Esophagus (tissue), 2 donors: Measurements from ENCODE around the gene DTHD1. TPM values are rescaled to one million over a fixed set of nuclear protein-coding genes. Genes with fewer than 3 reads are reported as not detected.

Experiments used
- H3K27ac ChIP-seq, 2 donors: one replicate each; pipeline ENCODE4 v1.5.1; 2013; ENCODE audit warnings: low read depth in 2 of 2, mild to moderate bottlenecking in 2 of 2, inconsistent platforms in 1 of 2, low read length in 1 of 2, moderate library complexity in 1 of 2
- H3K27me3 ChIP-seq, 2 donors: one replicate each; pipeline ENCODE4 v1.6.1; 2013; ENCODE audit warnings: low read length in 2 of 2, control low read depth in 1 of 2, mild to moderate bottlenecking in 1 of 2; ENCODE audit not compliant: insufficient read depth in 2 of 2, control insufficient read depth in 1 of 2
- H3K36me3 ChIP-seq, 2 donors: one replicate each; pipeline ENCODE4 v1.6.1; 2013; ENCODE audit warnings: low read length in 1 of 2; ENCODE audit not compliant: control insufficient read depth in 2 of 2, insufficient read depth in 2 of 2
- H3K4me1 ChIP-seq, 2 donors: one replicate each; pipeline ENCODE4 v1.6.1; 2013; ENCODE audit warnings: low read length in 1 of 2; ENCODE audit not compliant: control insufficient read depth in 2 of 2, insufficient read depth in 2 of 2
- H3K4me3 ChIP-seq, 2 donors: one replicate each; pipeline ENCODE4 v1.5.1; 2013; ENCODE audit warnings: low read length in 2 of 2, mild to moderate bottlenecking in 2 of 2, low read depth in 1 of 2, moderate library complexity in 1 of 2
- H3K9me3 ChIP-seq, 2 donors: one replicate each; pipeline ENCODE4 v1.6.1; 2013; ENCODE audit warnings: mild to moderate bottlenecking in 2 of 2, low read depth in 1 of 2, low read length in 1 of 2, moderate library complexity in 1 of 2; ENCODE audit not compliant: control insufficient read depth in 2 of 2, insufficient read depth in 1 of 2
- WGBS, 2 donors: extraction: QIAGEN DNeasy Blood & Tissue Kit; methylation state at CpG; one replicate each; pipeline ENCODE4 v1.1.7; 2013; 5-methylcytosine and 5-hydroxymethylcytosine counted together
- polyA plus RNA-seq, 2 donors: library from polyadenylated mRNA; stranded (reverse); fragments of 200-250 nt; gene quantifications; one replicate each; pipeline ENCODE4 v1.2.3, GENCODE V29; 2013
- donor health status: healthy with polysubstance abuse.
- donor health status: Bipolar disorder and iron deficiency.

DTHD1 gene
- polyA plus RNA-seq, 2 donors, result 0.04 TPM

DNA sequence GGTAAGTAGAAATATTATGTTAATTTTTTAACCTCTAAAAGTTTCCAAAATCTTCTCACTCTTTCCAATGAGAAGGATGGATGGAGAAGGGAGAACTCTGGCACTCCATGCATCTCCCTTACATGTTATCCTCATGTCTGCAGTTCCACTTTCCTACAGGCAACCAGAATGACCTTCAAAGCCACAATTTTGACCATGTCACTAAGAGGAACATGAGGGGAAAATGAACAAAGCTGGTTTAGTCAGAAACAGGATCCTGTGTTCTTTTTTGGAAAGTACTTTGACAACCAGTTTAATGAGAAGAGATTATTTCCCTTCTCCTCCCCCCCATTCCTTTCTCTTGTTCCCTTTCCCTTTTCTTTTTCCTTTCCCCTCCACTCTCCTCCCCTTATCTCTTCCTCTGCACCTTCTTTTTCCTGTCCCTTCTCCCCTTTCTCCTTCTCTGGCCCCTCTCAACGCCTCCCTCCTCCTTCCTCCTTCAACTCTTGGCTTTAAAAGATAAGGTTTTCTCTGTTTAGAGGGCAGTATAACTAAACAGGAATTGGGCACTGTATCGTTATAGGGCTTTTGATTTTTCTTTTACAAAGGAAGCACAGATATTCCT, 42.5 kb downstream of the DTHD1 start:
- 60 to 62% methylated on average over 2 of the region's 2 CpGs for WGBS, 2 donors
- H3K9me3 ChIP-seq, result no peaks in the 10 kb centered on the region
- H3K27ac ChIP-seq, result no peak overlapping the region

DNA sequence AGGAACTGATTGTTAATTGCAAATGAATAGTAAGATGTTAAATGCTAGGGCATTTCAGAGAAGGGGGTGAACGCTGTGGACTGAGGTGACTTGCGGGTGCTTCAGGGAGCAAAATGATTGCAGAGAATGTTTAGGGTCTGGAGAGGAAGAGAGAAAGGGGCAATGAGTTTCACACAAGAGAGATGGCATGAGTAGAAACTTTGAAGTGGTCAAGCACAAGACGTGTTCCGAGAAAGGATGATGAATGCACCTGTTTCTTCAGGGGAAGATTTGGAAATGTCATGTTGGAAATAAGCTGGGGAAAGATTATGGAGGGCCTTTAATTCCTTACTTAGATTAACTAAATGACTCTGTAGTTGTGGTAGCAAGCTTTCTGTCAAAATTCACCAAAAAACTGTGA, 43.4 kb downstream of the DTHD1 start:
- no peaks in the 10 kb centered on the region for H3K27me3 ChIP-seq
- 89 to 93% methylated on average over 4 of the region's 4 CpGs for WGBS, 2 donors
- no peaks in the 10 kb centered on the region for H3K36me3 ChIP-seq
- no peak overlapping the region for H3K4me3 ChIP-seq
- no peaks in the 10 kb centered on the region for H3K4me1 ChIP-seq
- H3K9me3 ChIP-seq, result no peaks in the 10 kb centered on the region
- H3K27ac ChIP-seq, result no peak overlapping the region

More for the DNA sequence above, 42.5 kb downstream of the DTHD1 start:
- no peaks in the 10 kb centered on the region for H3K27me3 ChIP-seq
- H3K36me3 ChIP-seq, result no peaks in the 10 kb centered on the region
- H3K4me1 ChIP-seq, result no peaks in the 10 kb centered on the region
- H3K4me3 ChIP-seq, result no peak overlapping the region

DNA sequence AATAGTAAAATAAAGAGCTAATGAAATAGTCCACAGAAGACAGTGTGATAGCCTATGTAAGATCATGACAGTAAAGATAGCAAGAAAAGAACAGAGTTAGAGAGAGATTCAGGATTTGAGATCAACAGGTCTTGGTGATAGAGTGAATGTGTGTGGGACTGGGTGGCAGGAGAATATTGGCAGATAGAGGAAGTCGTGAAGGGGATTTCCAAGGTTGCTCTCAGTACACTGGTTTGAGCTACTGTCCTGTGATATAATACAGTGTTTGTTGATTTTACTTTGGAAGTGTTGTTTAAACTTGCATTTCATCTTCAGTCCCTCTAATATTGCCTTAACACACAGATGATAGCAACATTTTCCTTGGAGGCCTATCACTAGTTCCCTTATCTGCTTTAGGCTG, 44.1 kb downstream of the DTHD1 start:
- Histone ChIP-seq H3K4me1 (no peaks in the 10 kb centered on the region), H3K9me3 (no peaks in the 10 kb centered on the region), H3K36me3 (no peaks in the 10 kb centered on the region), H3K27me3 (no peaks in the 10 kb centered on the region), H3K27ac (no peak overlapping the region), H3K4me3 (no peak overlapping the region)
- WGBS, 2 donors, result 51 to 57% methylated on average over 1 of the region's 1 CpG

DNA sequence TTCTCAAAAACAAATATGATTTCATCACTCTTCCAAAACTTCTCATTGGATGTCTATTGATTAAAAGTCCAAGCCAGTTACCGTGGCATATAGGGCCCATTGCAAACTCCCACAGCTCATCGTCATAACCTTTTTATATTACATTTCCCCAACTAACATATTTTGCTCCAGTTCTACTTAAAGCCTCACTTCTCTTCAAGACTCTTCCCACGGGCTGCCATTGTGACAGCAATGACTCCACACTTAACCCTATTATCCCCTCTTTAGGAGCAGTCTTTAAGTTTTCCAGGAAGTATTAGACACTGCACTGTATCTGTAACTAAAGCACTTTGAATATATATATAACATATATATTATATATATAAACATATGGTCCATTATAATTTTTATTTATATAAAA, 44.5 kb downstream of the DTHD1 start:
- Histone ChIP-seq H3K36me3 (no peaks in the 10 kb centered on the region), H3K9me3 (no peaks in the 10 kb centered on the region), H3K27ac (no peak overlapping the region), H3K4me1 (no peaks in the 10 kb centered on the region), H3K4me3 (no peak overlapping the region), H3K27me3 (no peaks in the 10 kb centered on the region)
- 72 to 75% methylated on average over 3 of the region's 3 CpGs for WGBS, 2 donors

DNA sequence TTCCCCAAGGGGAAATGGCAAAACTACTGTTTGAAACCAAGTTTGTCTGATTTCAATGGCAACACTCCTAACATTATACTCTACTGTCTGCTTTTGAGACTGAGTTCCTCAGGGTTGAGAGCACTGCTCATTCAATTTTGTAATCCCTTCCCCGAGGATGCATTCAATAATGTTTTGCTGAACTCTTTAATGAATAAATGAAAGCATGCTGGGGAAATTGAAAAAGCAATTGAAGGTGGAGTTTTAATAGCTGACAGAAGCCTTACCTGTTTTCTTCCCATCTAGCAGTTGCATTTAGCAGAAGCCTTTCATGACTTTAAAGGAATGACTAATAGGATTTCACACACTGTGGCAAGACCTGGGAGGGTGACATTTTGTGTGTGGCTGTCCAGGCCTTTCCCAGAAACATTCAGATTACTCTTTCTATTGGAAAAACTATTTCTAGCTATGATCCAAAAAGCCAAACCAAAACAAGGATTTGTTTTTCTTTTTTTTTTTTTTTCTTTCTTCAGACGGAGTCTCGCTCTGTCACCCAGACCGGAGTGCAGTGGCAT, 45.1 kb downstream of the DTHD1 start:
- H3K27me3 ChIP-seq, result no peaks in the 10 kb centered on the region
- H3K9me3 ChIP-seq, result no peaks in the 10 kb centered on the region
- no peak overlapping the region for H3K27ac ChIP-seq
- H3K4me3 ChIP-seq, result no peak overlapping the region
- no peaks in the 10 kb centered on the region for H3K36me3 ChIP-seq
- no peaks in the 10 kb centered on the region for H3K4me1 ChIP-seq
- WGBS, 2 donors, result 81 to 86% methylated on average over 4 of the region's 4 CpGs

DNA sequence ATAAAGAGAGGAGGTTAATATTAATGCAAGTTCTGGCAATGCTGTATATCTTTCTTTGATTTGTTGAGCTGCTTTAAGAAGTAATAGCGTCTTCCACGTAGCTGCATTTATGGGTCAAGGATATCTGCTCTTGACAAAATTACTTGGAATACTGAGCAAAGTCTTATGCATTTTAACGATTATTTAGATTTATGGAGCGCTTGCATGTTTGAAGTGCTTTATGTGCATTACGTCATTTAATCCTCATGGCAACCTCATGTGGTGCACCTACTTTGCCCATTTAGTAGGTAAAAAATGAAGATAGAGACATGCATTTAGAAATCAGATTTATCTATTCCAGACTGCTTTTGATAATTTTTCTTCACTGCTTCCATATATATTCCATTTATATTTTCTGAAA, 46.0 kb downstream of the DTHD1 start:
- Histone ChIP-seq H3K27me3 (no peaks in the 10 kb centered on the region), H3K4me3 (no peak overlapping the region), H3K4me1 (no peaks in the 10 kb centered on the region), H3K36me3 (no peaks in the 10 kb centered on the region), H3K27ac (no peak overlapping the region), H3K9me3 (no peaks in the 10 kb centered on the region)
- WGBS, 2 donors, result 70 to 87% methylated on average over 5 of the region's 5 CpGs

DNA sequence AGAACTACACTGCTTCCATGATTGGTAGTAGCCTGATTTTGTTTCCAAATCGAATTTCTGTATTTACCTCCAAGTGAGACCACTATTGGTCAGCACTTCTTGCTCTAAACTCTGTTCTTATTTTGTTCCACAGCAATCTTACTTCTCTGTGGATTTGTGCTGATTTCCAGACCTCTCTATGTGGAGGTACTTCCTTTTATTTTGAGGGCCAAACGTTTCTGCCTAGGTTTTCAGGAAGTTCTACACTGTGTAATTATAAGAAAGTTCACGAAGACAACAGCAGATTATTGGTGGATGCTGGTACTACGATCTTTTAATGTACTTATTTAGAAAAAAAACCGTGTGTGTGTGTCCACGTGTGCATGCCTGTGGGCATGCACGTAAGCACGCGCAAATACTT, 46.7 kb downstream of the DTHD1 start:
- Histone ChIP-seq H3K36me3 (no peaks in the 10 kb centered on the region), H3K4me3 (no peak overlapping the region), H3K27ac (no peak overlapping the region), H3K4me1 (no peaks in the 10 kb centered on the region), H3K9me3 (no peaks in the 10 kb centered on the region), H3K27me3 (no peaks in the 10 kb centered on the region)
- 80 to 82% methylated on average over 9 of the region's 9 CpGs for WGBS, 2 donors

DNA sequence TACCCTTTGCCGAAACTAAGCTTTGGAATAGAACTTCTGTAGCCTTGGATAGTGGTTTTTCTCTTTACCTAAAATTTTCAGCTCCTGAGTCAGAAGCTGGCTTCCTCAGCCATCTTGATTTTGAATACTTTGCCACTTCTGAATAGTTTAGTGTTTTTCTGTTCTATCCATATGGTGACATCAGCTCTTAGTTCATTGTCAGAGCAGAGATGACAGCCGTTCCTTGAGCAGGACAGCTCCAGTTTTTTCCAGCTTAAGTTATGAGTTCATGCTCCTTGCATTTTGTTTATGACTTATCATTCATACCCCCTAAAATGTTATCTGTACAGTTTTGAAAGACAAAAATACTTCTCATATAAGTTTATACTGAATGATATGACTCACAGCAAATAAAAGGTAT, 47.8 kb downstream of the DTHD1 start:
- no peaks in the 10 kb centered on the region for H3K4me1 ChIP-seq
- no peak overlapping the region for H3K27ac ChIP-seq
- no peaks in the 10 kb centered on the region for H3K9me3 ChIP-seq
- H3K4me3 ChIP-seq, result no peak overlapping the region
- no peaks in the 10 kb centered on the region for H3K36me3 ChIP-seq
- WGBS, 2 donors, result 84 to 91% methylated on average over 2 of the region's 2 CpGs
- H3K27me3 ChIP-seq, result no peaks in the 10 kb centered on the region

DNA sequence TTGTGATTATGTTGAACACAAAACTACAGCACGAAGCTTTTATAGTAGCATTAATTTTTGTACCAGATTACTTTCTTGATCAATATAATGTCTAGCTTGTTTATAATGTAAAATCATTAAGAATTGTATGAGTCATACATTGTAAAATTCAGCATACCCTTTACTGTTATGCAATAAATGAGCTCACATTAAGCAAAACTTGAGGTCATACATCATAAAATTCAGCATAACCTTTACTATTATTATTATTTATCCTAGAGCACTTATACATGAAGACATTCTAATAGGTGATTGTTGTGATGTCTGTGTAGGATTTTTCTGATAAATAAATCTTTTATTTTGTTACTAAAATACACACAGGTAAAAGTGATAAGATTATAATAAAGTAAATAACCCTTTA, 49.4 kb downstream of the DTHD1 start:
- H3K4me1 ChIP-seq, result no peaks in the 10 kb centered on the region
- H3K36me3 ChIP-seq, result no peaks in the 10 kb centered on the region
- no peaks in the 10 kb centered on the region for H3K9me3 ChIP-seq
- H3K4me3 ChIP-seq, result no peak overlapping the region
- 81 to 93% methylated on average over 1 of the region's 1 CpG for WGBS, 2 donors
- no peaks in the 10 kb centered on the region for H3K27me3 ChIP-seq
- no peak overlapping the region for H3K27ac ChIP-seq

DNA sequence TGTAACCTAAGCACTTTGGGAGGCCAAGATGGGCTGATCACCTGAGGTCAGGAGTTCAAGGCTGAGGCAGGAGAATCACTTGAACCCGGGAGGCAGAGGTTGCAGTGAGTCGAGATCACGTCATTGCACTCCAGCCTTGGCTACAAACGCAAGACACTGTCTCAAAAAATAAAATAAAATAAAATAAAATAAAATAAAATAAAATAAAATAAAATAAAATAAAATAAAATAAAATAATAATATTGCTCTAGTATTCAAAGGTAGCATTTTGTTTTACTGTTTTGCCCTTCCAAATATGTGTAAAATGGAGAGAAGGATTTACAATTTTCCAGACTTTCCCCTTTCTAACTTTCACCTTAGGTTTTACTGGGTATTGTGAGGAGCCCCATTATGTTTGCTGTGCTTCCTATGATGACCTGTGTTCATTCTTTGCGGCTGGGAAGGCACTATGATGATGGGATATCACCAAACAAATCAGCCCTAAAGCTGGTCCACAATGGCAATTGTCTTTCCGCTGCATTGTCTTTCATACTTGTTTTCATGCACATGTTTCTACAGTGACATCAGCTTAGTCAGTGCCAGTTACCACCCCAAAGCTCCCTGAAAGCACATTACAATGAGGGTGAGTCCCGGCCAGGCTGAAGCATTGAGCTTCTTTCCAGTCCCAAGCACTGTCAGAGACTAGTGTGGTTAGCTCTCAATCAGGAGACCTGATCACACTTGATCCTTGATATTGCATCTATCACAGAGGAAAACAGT, 50.8 kb downstream of the DTHD1 start:
- WGBS, 2 donors, result 88 to 93% methylated on average over 7 of the region's 7 CpGs
- Histone ChIP-seq H3K4me3 (no peak overlapping the region), H3K9me3 (no peaks in the 10 kb centered on the region), H3K4me1 (no peaks in the 10 kb centered on the region), H3K27ac (no peak overlapping the region), H3K27me3 (no peaks in the 10 kb centered on the region), H3K36me3 (no peaks in the 10 kb centered on the region)
